Vagina (tissue), 2 donors: ENCODE results near the gene TEDC1. TPM values are rescaled to one million over a fixed set of nuclear protein-coding genes. Genes with fewer than 3 reads are reported as not detected.

ENCODE experiments used
- DNase-seq, 2 donors: peaks; one replicate each; pipeline ENCODE4 v3.0.0-alpha.2; 2017; ENCODE audit errors: extremely low spot score in 2 of 2
- H3K27ac ChIP-seq: fragments of 200-600 bp; sonication (generic); one replicate; pipeline ENCODE4 v1.5.1; 2019
- H3K27me3 ChIP-seq: fragments of 200-600 bp; sonication (generic); one replicate; pipeline ENCODE4 v1.5.1; 2019
- H3K36me3 ChIP-seq, 2 donors: fragments of 200-600 bp; sonication (generic); one replicate each; pipeline ENCODE4 v1.5.1; 2017 to 2019
- H3K4me1 ChIP-seq: fragments of 200-600 bp; sonication (generic); one replicate; pipeline ENCODE4 v1.5.1; 2019
- H3K4me3 ChIP-seq, 2 donors: fragments of 200-600 bp; sonication (generic); 1 replicate in 1 of 2; 2 replicates in 1 of 2; pipeline ENCODE4 v1.5.1; 2016 to 2019
- H3K9me3 ChIP-seq: fragments of 200-600 bp; sonication (generic); one replicate; pipeline ENCODE4 v1.5.1; 2019
- CTCF ChIP-seq, 3 experiments: fragments of 450-650 bp in 2 of 3; fragments of 200-600 bp in 1 of 3; sonication (generic) in 1 of 3; IDR thresholded peaks; one replicate each; pipeline ENCODE4 v1.5.1; 2017 to 2019; ENCODE audit warnings: antibody characterized with exemption in 3 of 3, mild to moderate bottlenecking in 2 of 3, moderate library complexity in 2 of 3
- POLR2A ChIP-seq, 2 donors: fragments of 450-650 bp; IDR thresholded peaks; one replicate each; pipeline ENCODE4 v1.6.1; 2017; ENCODE audit warnings: antibody characterized with exemption in 2 of 2, mild to moderate bottlenecking in 2 of 2, moderate library complexity in 2 of 2
- POLR2AphosphoS5 ChIP-seq, 2 donors: sonication (generic); formaldehyde crosslinking; IDR thresholded peaks; one replicate each; pipeline ENCODE4 v1.9.0; 2017; ENCODE audit warnings: antibody characterized with exemption in 2 of 2, mild to moderate bottlenecking in 2 of 2, low read depth in 1 of 2; ENCODE audit not compliant: insufficient read depth in 1 of 2
- intact Hi-C: fragments of 100-400 bp; cut with DNase I; formaldehyde crosslinking; loops from one replicate; pipeline ENCODE4 v1.15.1; 2023
- total RNA-seq: library from RNA; depleted of rRNA; stranded (reverse); fragments of >200 nt; gene quantifications from one replicate; pipeline ENCODE4 v1.2.3, GENCODE V29; 2016

Gene TEDC1, protein sequence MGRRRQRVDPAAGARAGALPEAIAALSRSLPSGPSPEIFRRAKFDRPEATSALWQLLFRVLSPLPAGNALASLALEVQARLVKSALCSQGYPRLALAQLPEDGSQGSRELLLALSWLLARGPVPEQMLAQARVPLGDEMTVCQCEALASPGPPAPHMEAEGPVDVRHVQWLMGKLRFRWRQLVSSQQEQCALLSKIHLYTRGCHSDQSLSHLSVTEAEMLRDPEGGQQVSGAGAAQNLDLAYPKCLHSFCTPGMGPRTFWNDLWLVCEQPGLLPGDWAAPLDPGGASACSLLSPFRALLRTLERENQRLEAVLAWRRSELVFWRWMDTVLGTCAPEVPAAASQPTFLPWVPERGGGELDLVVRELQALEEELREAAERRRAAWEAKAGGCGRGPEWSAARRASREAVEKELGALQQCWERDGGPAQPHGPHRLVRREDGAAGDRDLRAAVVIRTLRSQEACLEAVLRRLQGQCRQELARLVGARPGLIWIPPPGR
- 5.9 TPM for total RNA-seq

DNA sequence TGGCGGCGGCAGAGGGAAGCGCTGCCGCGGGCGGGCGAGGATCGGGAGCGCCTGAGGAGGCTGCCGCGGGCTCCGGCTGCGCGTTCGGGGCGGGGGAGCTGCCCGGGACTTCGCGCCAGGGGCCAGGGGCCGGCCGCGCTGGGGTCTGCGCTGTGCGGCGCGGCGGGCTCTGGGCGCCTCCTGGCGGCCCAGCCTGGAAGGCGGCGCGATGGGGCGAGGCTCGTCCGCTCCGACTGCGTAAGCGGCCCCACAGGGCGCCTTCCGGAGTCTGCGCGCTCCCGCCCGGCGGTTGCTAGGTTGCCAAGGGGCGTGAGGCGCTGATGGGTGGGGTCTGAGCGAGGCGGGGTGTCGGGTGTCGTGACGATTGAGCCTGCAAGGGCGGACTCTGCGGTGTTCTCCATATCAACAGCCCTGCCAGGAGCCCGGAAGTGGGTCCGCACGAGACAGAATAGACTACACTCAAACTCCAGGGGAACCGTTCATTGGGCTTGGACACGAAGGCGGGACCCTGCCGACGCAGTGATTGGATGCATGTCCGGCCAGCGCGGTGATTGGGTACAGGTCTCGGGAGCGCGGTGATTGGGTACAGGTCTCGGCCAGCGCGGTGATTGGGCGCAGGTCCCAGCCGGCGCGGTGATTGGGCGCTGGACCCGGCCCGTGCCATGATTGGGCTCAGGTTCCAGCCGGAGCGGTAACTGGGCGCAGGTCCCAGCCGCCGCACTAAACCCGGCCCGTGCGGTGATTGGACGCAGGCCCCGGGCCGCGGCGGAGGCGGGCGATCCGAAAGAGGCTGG lies at the start of gene TEDC1:
Gene TEDC1, plus strand, starts transcription at position 675 of the 794 bp plus-strand sequence. CDS start 130 bp downstream, outside the sequence.
- H3K36me3 ChIP-seq = no peaks in the 10 kb centered on the region
- H3K27ac ChIP-seq = peak within 1 kb of the TSS; percentile 97
- H3K27me3 ChIP-seq = no peaks in the 10 kb centered on the region
- peaks cover 56% of the 10 kb centered on the region for H3K4me1 ChIP-seq
- H3K4me3 ChIP-seq = peak within 1 kb of the TSS; percentile 57 to 76
- no peaks in the 10 kb centered on the region for H3K9me3 ChIP-seq
- intact Hi-C loops = loop anchor here (10.0 kb wide), 1 partner anchor 276 kb away; no protein-coding TSS in a partner anchor
- peak; percentile 100 for DNase-seq
- TF ChIP-seq POLR2A (IDR thresholded peaks at IDR 0.05) (peak in 1 of 2 donors; percentile 67), CTCF (IDR thresholded peaks at IDR 0.05) (peak; percentile 35 to 51 (median 37)), POLR2AphosphoS5 (IDR thresholded peaks at IDR 0.05; ENCODE audit: insufficient read depth in 1 of 2, low read depth in 1 of 2) (peak; percentile 85 to 93)

DNA sequence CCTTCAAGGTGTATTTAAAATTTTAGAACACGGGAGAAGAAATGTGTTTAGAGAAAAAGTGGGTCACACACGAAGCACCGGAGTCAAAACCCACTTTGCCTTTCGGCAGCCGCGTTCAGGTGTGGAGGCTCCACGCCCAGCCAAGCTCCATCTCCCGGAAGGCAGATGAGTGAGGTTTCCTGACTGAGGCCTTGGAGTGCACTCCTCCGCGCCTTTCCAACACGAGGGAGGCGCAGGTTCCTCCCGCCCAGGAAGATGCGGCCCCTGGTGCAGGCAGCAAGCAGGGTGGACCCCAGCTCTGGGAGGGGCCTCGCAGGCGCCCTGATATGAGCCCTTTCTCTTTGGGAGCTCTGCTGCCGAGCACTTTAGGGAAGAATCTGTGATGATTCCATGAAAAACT lies 48.9 kb upstream of the TEDC1 start:
- intact Hi-C loops = loop anchor here (10.0 kb wide), 1 partner anchor 83 kb away; the partner anchor contains the start of gene TMEM121
- Histone ChIP-seq H3K4me1 (no peaks in the 10 kb centered on the region), H3K4me3 (no peak overlapping the region), H3K27ac (no peak overlapping the region), H3K27me3 (no peaks in the 10 kb centered on the region), H3K36me3 (peaks cover 0 to 10% of the 10 kb centered on the region in 2 donors), H3K9me3 (no peaks in the 10 kb centered on the region)
- no peak for TF ChIP-seq CTCF (IDR thresholded peaks at IDR 0.05)
- TF ChIP-seq POLR2AphosphoS5 (IDR thresholded peaks at IDR 0.05; ENCODE audit: insufficient read depth in 1 of 2, low read depth in 1 of 2) = no peak
- no peak for TF ChIP-seq POLR2A (IDR thresholded peaks at IDR 0.05)
- no peak for DNase-seq

- no peak overlapping the region for H3K4me3 ChIP-seq
- DNase-seq = no peak
- no peaks in the 10 kb centered on the region for H3K4me1 ChIP-seq
- no peaks in the 10 kb centered on the region for H3K9me3 ChIP-seq
- no peak overlapping the region for H3K27ac ChIP-seq
- no peaks in the 10 kb centered on the region for H3K27me3 ChIP-seq
- H3K36me3 ChIP-seq = peaks cover 0 to 10% of the 10 kb centered on the region in 2 donors
- intact Hi-C loops = loop anchor here (10.0 kb wide), 1 partner anchor 82 kb away; the partner anchor contains the start of gene TMEM121
- no peak for TF ChIP-seq CTCF (IDR thresholded peaks at IDR 0.05)
- no peak for TF ChIP-seq POLR2A (IDR thresholded peaks at IDR 0.05)
- TF ChIP-seq POLR2AphosphoS5 (IDR thresholded peaks at IDR 0.05; ENCODE audit: insufficient read depth in 1 of 2, low read depth in 1 of 2) = no peak
Measured at GRCh38 chr14:105442834-105443233, 48.2 kb upstream of the TEDC1 start.

- H3K4me1 ChIP-seq = peaks cover 12% of the 10 kb centered on the region
- H3K36me3 ChIP-seq = peaks cover 0 to 8% of the 10 kb centered on the region in 2 donors
- no peaks in the 10 kb centered on the region for H3K27me3 ChIP-seq
- TF ChIP-seq CTCF (IDR thresholded peaks at IDR 0.05) = no peak
- no peak for TF ChIP-seq POLR2A (IDR thresholded peaks at IDR 0.05)
- TF ChIP-seq POLR2AphosphoS5 (IDR thresholded peaks at IDR 0.05; ENCODE audit: insufficient read depth in 1 of 2, low read depth in 1 of 2) = no peak
- no peak overlapping the region for H3K27ac ChIP-seq
- DNase-seq = no peak
- H3K4me3 ChIP-seq = no peak overlapping the region
- intact Hi-C loops = loop anchor here (10.0 kb wide), 1 partner anchor 80 kb away; the partner anchor contains the start of gene TMEM121
- no peaks in the 10 kb centered on the region for H3K9me3 ChIP-seq
Measured at GRCh38 chr14:105444859-105445258, 46.2 kb upstream of the TEDC1 start.
